SK-N-MC (cell line): ENCODE measurements around the gene MC1R.

Experiments
- EZH2 ChIP-seq: fragments of 200-600 bp; sonication (generic); IDR thresholded peaks from one replicate; pipeline ENCODE4 v1.6.1; 2017; ENCODE audit warnings: antibody characterized with exemption
- FOXP2 ChIP-seq: optimal IDR thresholded peaks from 2 replicates; pipeline ENCODE3; 2011; ENCODE audit warnings: mild to moderate bottlenecking, moderate library complexity; ENCODE audit not compliant: insufficient read depth; ENCODE audit errors: extremely low read length, control extremely low read depth
- POLR2AphosphoS5 ChIP-seq: IDR thresholded peaks from 2 replicates; pipeline ENCODE4 v1.6.1; 2012; ENCODE audit warnings: mild to moderate bottlenecking, low read depth, low read length, borderline replicate concordance

DNA sequence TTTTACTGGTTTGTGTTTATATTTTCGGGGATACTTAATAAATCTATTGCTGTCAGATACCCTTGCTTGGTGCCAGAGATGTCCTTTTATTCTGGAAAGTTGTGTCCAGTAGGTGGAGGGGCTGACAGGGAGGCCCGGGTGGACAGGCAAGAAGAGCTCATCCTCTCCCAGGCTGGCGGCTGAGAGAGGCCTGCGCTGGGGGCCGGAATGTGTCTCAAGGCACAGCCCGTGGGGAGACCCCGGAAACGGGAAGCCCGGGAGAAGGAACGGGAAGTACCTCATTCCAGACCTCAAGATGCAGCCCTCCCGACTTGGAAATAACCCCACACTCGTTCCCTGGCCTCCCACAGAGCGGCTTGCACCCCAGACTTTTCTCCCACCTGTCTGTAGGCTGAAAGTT lies 17.4 kb downstream of the MC1R start:
- no peak for TF ChIP-seq POLR2AphosphoS5
- no peak for TF ChIP-seq EZH2
- no peak for TF ChIP-seq FOXP2
